ENCODE measurements around the gene AK8.

Gene AK8

DNA sequence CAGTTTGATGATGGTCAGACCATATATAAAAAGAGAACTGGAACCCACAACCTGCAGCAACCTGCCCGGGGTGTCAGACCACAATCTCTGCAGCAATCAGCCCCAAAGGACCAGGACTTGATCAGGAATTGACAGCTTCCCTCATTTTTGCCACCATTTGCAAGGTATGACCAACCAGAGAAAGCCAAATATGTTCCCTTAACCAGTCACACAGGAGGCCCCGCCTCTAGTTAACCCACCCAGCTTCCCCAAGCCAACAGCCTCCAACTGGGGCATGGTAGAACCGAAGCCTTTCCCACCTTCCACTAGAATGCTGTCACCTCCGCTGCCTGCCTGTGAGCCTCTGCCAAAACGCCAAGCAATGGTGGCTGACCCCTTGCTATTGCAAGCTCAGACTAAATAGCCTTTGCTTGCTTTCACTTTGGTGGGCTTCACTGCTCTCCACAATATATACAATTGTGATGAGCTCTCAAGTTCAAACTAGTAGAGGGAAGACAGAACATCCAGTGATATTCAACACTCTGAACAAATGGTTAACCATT lies 86.3 kb downstream of the AK8 start:
- TF ChIP-seq, protein P1, sequence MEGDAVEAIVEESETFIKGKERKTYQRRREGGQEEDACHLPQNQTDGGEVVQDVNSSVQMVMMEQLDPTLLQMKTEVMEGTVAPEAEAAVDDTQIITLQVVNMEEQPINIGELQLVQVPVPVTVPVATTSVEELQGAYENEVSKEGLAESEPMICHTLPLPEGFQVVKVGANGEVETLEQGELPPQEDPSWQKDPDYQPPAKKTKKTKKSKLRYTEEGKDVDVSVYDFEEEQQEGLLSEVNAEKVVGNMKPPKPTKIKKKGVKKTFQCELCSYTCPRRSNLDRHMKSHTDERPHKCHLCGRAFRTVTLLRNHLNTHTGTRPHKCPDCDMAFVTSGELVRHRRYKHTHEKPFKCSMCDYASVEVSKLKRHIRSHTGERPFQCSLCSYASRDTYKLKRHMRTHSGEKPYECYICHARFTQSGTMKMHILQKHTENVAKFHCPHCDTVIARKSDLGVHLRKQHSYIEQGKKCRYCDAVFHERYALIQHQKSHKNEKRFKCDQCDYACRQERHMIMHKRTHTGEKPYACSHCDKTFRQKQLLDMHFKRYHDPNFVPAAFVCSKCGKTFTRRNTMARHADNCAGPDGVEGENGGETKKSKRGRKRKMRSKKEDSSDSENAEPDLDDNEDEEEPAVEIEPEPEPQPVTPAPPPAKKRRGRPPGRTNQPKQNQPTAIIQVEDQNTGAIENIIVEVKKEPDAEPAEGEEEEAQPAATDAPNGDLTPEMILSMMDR (IDR thresholded peaks at IDR 0.05; ENCODE audit: extremely low read depth, insufficient read depth, missing control alignments): no peak
- DNase-seq (ENCODE audit: low spot score): no peak
- in situ Hi-C loops (cut with MboI; ENCODE audit: low pct_unique_long_range_greater_than_20kb, low sequenced_read_pairs, unreplicated experiment): loop anchor here (25.0 kb wide), 1 partner anchor 279 kb away; no protein-coding TSS in a partner anchor

DNA sequence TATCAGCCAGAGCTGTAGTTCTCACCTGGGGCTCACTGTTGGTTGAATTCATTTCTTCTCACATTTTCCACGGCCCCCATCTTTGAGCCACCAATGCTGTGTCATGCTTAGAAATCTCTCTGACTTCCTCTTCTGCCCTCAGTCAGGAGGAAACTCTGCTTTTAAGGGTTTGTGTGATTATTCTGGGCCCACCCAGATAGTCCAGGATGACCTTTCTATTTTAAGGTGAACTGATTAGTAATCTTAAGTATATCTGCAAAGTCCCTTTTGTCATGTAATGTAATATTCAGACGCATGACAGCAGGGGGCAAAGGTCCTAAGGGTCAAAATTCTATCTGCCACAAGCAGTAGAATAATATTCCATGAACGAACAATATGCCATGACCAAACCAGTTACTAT lies 88.4 kb downstream of the AK8 start:
- in situ Hi-C loops (cut with MboI; ENCODE audit: low pct_unique_long_range_greater_than_20kb, low sequenced_read_pairs, unreplicated experiment): loop anchor here (25.0 kb wide), 1 partner anchor 277 kb away; no protein-coding TSS in a partner anchor
- TF ChIP-seq, protein P1 (IDR thresholded peaks at IDR 0.05; ENCODE audit: extremely low read depth, insufficient read depth, missing control alignments): no peak
- no peak for DNase-seq (ENCODE audit: low spot score)

DNA sequence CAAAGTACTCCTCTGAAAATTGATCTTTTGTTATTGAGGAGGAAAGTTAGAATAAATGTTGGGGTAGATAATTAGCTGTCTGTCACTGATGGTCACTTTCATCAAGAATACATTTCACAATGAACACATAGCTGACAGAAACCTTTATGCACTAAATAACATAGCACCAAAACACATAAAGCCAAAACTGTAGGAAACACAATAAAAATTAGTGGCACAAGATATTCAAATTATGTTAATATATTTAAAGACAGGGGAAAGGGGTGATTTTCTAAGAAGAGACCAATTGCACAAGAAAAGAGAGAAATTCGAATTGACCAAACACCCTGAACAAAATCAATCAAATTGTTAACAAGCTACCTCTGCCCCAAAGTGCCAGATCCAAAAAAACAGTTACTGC lies 89.7 kb downstream of the AK8 start:
- DNase-seq (ENCODE audit: low spot score): no peak
- TF ChIP-seq, protein P1 (IDR thresholded peaks at IDR 0.05; ENCODE audit: extremely low read depth, insufficient read depth, missing control alignments): no peak
- in situ Hi-C loops (cut with MboI; ENCODE audit: low pct_unique_long_range_greater_than_20kb, low sequenced_read_pairs, unreplicated experiment): loop anchor here (25.0 kb wide), 1 partner anchor 276 kb away; no protein-coding TSS in a partner anchor

DNA sequence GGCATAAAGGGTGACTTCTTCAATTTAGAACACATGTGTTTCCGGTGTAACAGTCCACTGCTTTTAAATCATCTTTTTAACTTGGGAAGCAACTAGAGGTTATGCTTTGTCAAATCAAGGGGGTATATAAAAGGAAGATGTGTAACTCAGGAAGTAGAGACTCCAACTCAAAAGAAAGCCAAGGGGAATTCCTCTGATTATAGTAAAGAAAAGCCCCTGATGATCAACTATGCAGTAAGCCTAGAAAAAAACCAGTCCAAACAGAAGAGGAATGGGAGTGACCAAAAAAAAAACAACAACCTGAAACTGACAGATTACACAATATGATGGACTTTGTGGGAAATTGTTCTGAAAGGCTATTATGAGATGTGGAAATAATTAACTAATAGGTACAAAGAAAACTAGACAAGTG lies 90.3 kb downstream of the AK8 start:
- in situ Hi-C loops (cut with MboI; ENCODE audit: low pct_unique_long_range_greater_than_20kb, low sequenced_read_pairs, unreplicated experiment): loop anchor here (25.0 kb wide), 1 partner anchor 275 kb away; no protein-coding TSS in a partner anchor
- TF ChIP-seq, protein P1 (IDR thresholded peaks at IDR 0.05; ENCODE audit: extremely low read depth, insufficient read depth, missing control alignments): no peak
- DNase-seq (ENCODE audit: low spot score): peak; percentile 49

- in situ Hi-C loops (cut with MboI; ENCODE audit: low pct_unique_long_range_greater_than_20kb, low sequenced_read_pairs, unreplicated experiment): loop anchor here (25.0 kb wide), 1 partner anchor 272 kb away; no protein-coding TSS in a partner anchor
These were observed 93.7 kb downstream of the AK8 start for GRCh38 chr9:132784286-132784830.

DNA sequence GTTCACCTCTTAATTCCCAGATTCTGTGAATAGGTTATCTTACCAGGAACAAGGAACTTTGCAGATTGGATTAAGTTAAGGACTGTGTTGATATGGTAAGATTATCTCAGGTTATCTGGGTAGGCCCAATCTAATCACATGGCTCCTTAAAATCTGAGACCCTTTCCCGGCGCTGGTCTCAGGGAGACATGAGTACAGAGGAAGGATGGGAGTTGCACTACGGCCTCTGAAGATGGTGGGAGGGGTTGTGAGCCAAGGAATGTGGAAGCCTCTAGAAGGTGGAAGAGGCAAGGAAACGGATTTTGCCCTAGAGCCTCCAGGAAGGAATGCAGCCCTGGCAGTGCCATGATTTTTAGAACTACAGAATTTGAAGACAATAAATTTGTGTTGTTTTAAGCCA lies 95.1 kb downstream of the AK8 start:
- no peak for DNase-seq (ENCODE audit: low spot score)
- TF ChIP-seq, protein P1 (IDR thresholded peaks at IDR 0.05; ENCODE audit: extremely low read depth, insufficient read depth, missing control alignments): no peak
- in situ Hi-C loops (cut with MboI; ENCODE audit: low pct_unique_long_range_greater_than_20kb, low sequenced_read_pairs, unreplicated experiment): loop anchor here (25.0 kb wide), 1 partner anchor 271 kb away; no protein-coding TSS in a partner anchor

More at GRCh38 chr9:132784286-132784830, 93.7 kb downstream of the AK8 start:
- TF ChIP-seq, protein P1 (IDR thresholded peaks at IDR 0.05; ENCODE audit: extremely low read depth, insufficient read depth, missing control alignments): no peak
- DNase-seq (ENCODE audit: low spot score): no peak

Data from GM13977 (cell line).